AG04449 (cell line): ENCODE results near the gene ALCAM.

Experiments
- CTCF ChIA-PET: fragments of 350-600 bp; formaldehyde crosslinking; extraction: SDS; loops from one replicate; lab custom pipeline; 2021; ENCODE audit warnings: antibody characterized with exemption; lab: Yijun Ruan, JAX
- POLR2A ChIA-PET: fragments of 400-600, 350-600 bp; formaldehyde crosslinking; extraction: SDS; loops from one replicate; lab custom pipeline; 2020; ENCODE audit warnings: antibody characterized with exemption, inconsistent platforms; lab: Yijun Ruan, JAX
- DNase-seq: peaks from one replicate; pipeline ENCODE4 v3.0.0-alpha.2; 2010; ENCODE audit warnings: low read depth, low spot score
- H3K4me3 ChIP-seq: 2 replicates; pipeline ENCODE4 v1.5.1; 2011; ENCODE audit warnings: low read depth, mild to moderate bottlenecking, control low read depth, low read length
- CTCF ChIP-seq: IDR thresholded peaks from one replicate; pipeline ENCODE4 v1.5.1; 2011; ENCODE audit warnings: mild to moderate bottlenecking, moderate library complexity, low read length, control low read depth, inconsistent platforms; ENCODE audit not compliant: insufficient read depth; ENCODE audit errors: missing control alignments

Gene ALCAM

GRCh38 chr3:105523501-105523900 is 156.8 kb downstream of the ALCAM start:
- no peak for DNase-seq
- ChIA-PET CTCF (no interaction called here), POLR2A (no interaction called here)
- no peak overlapping the region for H3K4me3 ChIP-seq
- no peak for TF ChIP-seq CTCF

GRCh38 chr3:105525531-105525930 is 158.8 kb downstream of the ALCAM start:
- CTCF ChIA-PET: interaction anchor here (7.7 kb wide), 1 partner anchor 8 kb away, joined by 60 read pairs; no protein-coding TSS in a partner anchor

GRCh38 chr3:105526360-105527111 is 159.8 kb downstream of the ALCAM start:
- ChIA-PET POLR2A (no interaction called here), CTCF (interaction anchor here (0.8 to 7.7 kb wide), 4 partner anchors 9 to 923 kb away, joined by 3 to 60 read pairs (median 3); no protein-coding TSS in a partner anchor)
- no peak overlapping the region for H3K4me3 ChIP-seq
- DNase-seq: no peak
- no peak for TF ChIP-seq CTCF

More at GRCh38 chr3:105525531-105525930, 158.8 kb downstream of the ALCAM start:
- no peak overlapping the region for H3K4me3 ChIP-seq
- no peak for DNase-seq
- no peak for TF ChIP-seq CTCF
- POLR2A ChIA-PET: no interaction called here

- TF ChIP-seq CTCF: no peak
- CTCF ChIA-PET: interaction anchor here (0.8 to 7.7 kb wide), 4 partner anchors 10 to 924 kb away, joined by 3 to 60 read pairs (median 3); no protein-coding TSS in a partner anchor
- no peak for DNase-seq
- POLR2A ChIA-PET: interaction anchor here (0.5 to 1.0 kb wide), 2 partner anchors 10 to 30 kb away, joined by 3 read pairs; no protein-coding TSS in a partner anchor
- no peak overlapping the region for H3K4me3 ChIP-seq
Measured at GRCh38 chr3:105527535-105527934, 160.8 kb downstream of the ALCAM start.

GRCh38 chr3:105527949-105528348 is 161.2 kb downstream of the ALCAM start:
- DNase-seq: no peak
- POLR2A ChIA-PET: interaction anchor here (0.5 to 1.0 kb wide), 2 partner anchors 10 to 30 kb away, joined by 3 read pairs; no protein-coding TSS in a partner anchor
- CTCF ChIA-PET: interaction anchor here (1.3 to 7.7 kb wide), 2 partner anchors 10 to 158 kb away, joined by 3 to 60 read pairs; no protein-coding TSS in a partner anchor
- TF ChIP-seq CTCF: no peak
- H3K4me3 ChIP-seq: no peak overlapping the region

- POLR2A ChIA-PET: no interaction called here
- no peak for TF ChIP-seq CTCF
- CTCF ChIA-PET: interaction anchor here (7.7 kb wide), 1 partner anchor 11 kb away, joined by 60 read pairs; no protein-coding TSS in a partner anchor
- no peak for DNase-seq
- no peak overlapping the region for H3K4me3 ChIP-seq
Measured at GRCh38 chr3:105528955-105529354, 162.2 kb downstream of the ALCAM start.
